H1 (cell line): ENCODE measurements around the gene FRMD4B. TPM values are rescaled to one million over a fixed set of nuclear protein-coding genes. Genes with fewer than 3 reads are reported as not detected.

ENCODE experiments used
- ASH2L ChIP-seq: fragments of 200-600, 300-600 bp; sonication (generic); IDR thresholded peaks from one replicate; pipeline ENCODE4 v1.7.1; 2017; ENCODE audit warnings: low read length
- ATF2 ChIP-seq: IDR thresholded peaks from 2 replicates; pipeline ENCODE4 v1.6.1; 2012; ENCODE audit warnings: low read length, inconsistent platforms
- SRF ChIP-seq: IDR thresholded peaks from 2 replicates; pipeline ENCODE4 v1.6.1; 2011; ENCODE audit warnings: mild to moderate bottlenecking, low read depth, low read length, moderate library complexity
- polyA plus RNA-seq, 7 experiments: library from polyadenylated mRNA; depleted of rRNA in 3 of 7; stranded (reverse) in 5 of 7; unstranded in 2 of 7; fragments of >200 nt in 5 of 7; fragments of 200-250 nt in 2 of 7; gene quantifications; 1 replicate in 5 of 7; 2 replicates in 1 of 7; 4 replicates in 1 of 7; pipeline versions ENCODE4 v1.2.1 to v1.2.3, GENCODE V29; 2011 to 2013; ENCODE audit warnings: missing spikeins in 2 of 7, mixed read lengths in 2 of 7
- total RNA-seq: library from RNA; stranded (reverse); fragmentation: NEBNext Ultra II Directional; extraction: Animal tissue kit (Norgen Biotek cat#: 25700); gene quantifications from 2 replicates; pipeline ENCODE4 v1.2.1, GENCODE V29; 2021
- TF ChIP-seq, protein P1 (sequence below): fragments of 300-600 bp; sonication (generic); IDR thresholded peaks from 2 replicates; pipeline ENCODE4 v1.7.1; 2012; ENCODE audit warnings: low read length, moderate library complexity, mild to moderate bottlenecking, inconsistent platforms; ENCODE audit not compliant: insufficient replicate concordance

Gene FRMD4B
- total and polyA plus RNA-seq, 2 of the 8 experiments (the other 6 are each of a cell fraction or from before 2014, with no cell fraction given), result 2.7 to 7.2 TPM

GRCh38 chr3:69162308-69162980, 223.4 kb downstream of the FRMD4B start (continued):
- TF ChIP-seq, protein P1, sequence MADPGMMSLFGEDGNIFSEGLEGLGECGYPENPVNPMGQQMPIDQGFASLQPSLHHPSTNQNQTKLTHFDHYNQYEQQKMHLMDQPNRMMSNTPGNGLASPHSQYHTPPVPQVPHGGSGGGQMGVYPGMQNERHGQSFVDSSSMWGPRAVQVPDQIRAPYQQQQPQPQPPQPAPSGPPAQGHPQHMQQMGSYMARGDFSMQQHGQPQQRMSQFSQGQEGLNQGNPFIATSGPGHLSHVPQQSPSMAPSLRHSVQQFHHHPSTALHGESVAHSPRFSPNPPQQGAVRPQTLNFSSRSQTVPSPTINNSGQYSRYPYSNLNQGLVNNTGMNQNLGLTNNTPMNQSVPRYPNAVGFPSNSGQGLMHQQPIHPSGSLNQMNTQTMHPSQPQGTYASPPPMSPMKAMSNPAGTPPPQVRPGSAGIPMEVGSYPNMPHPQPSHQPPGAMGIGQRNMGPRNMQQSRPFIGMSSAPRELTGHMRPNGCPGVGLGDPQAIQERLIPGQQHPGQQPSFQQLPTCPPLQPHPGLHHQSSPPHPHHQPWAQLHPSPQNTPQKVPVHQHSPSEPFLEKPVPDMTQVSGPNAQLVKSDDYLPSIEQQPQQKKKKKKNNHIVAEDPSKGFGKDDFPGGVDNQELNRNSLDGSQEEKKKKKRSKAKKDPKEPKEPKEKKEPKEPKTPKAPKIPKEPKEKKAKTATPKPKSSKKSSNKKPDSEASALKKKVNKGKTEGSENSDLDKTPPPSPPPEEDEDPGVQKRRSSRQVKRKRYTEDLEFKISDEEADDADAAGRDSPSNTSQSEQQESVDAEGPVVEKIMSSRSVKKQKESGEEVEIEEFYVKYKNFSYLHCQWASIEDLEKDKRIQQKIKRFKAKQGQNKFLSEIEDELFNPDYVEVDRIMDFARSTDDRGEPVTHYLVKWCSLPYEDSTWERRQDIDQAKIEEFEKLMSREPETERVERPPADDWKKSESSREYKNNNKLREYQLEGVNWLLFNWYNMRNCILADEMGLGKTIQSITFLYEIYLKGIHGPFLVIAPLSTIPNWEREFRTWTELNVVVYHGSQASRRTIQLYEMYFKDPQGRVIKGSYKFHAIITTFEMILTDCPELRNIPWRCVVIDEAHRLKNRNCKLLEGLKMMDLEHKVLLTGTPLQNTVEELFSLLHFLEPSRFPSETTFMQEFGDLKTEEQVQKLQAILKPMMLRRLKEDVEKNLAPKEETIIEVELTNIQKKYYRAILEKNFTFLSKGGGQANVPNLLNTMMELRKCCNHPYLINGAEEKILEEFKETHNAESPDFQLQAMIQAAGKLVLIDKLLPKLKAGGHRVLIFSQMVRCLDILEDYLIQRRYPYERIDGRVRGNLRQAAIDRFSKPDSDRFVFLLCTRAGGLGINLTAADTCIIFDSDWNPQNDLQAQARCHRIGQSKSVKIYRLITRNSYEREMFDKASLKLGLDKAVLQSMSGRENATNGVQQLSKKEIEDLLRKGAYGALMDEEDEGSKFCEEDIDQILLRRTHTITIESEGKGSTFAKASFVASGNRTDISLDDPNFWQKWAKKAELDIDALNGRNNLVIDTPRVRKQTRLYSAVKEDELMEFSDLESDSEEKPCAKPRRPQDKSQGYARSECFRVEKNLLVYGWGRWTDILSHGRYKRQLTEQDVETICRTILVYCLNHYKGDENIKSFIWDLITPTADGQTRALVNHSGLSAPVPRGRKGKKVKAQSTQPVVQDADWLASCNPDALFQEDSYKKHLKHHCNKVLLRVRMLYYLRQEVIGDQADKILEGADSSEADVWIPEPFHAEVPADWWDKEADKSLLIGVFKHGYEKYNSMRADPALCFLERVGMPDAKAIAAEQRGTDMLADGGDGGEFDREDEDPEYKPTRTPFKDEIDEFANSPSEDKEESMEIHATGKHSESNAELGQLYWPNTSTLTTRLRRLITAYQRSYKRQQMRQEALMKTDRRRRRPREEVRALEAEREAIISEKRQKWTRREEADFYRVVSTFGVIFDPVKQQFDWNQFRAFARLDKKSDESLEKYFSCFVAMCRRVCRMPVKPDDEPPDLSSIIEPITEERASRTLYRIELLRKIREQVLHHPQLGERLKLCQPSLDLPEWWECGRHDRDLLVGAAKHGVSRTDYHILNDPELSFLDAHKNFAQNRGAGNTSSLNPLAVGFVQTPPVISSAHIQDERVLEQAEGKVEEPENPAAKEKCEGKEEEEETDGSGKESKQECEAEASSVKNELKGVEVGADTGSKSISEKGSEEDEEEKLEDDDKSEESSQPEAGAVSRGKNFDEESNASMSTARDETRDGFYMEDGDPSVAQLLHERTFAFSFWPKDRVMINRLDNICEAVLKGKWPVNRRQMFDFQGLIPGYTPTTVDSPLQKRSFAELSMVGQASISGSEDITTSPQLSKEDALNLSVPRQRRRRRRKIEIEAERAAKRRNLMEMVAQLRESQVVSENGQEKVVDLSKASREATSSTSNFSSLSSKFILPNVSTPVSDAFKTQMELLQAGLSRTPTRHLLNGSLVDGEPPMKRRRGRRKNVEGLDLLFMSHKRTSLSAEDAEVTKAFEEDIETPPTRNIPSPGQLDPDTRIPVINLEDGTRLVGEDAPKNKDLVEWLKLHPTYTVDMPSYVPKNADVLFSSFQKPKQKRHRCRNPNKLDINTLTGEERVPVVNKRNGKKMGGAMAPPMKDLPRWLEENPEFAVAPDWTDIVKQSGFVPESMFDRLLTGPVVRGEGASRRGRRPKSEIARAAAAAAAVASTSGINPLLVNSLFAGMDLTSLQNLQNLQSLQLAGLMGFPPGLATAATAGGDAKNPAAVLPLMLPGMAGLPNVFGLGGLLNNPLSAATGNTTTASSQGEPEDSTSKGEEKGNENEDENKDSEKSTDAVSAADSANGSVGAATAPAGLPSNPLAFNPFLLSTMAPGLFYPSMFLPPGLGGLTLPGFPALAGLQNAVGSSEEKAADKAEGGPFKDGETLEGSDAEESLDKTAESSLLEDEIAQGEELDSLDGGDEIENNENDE, result no peak
- TF ChIP-seq ASH2L (no peak), SRF (no peak), ATF2 (no peak)
- TF ChIP-seq, all 59 proteins: peak for 0
